ENCODE results near the gene AATF.

DNA sequence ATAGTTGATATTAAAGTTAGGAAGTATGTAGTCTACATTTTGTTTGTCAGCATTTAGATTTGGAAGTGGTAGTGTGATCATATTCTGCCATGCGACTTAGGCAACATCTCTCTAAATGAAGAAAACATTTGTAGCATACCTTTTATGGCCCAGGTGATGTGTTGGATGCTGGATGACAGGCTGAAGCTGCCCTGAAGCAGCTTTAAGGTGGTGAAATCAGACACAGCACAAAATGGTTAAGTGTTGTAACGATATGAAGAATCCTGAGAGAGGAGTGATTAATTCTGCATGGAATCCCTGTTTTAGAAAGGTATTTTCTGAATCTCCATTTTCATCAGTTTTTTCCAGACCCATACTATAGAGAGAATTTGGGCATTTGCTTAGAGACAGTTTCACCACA is 28.3 kb downstream of the AATF start:
- TF ChIP-seq, protein P1, sequence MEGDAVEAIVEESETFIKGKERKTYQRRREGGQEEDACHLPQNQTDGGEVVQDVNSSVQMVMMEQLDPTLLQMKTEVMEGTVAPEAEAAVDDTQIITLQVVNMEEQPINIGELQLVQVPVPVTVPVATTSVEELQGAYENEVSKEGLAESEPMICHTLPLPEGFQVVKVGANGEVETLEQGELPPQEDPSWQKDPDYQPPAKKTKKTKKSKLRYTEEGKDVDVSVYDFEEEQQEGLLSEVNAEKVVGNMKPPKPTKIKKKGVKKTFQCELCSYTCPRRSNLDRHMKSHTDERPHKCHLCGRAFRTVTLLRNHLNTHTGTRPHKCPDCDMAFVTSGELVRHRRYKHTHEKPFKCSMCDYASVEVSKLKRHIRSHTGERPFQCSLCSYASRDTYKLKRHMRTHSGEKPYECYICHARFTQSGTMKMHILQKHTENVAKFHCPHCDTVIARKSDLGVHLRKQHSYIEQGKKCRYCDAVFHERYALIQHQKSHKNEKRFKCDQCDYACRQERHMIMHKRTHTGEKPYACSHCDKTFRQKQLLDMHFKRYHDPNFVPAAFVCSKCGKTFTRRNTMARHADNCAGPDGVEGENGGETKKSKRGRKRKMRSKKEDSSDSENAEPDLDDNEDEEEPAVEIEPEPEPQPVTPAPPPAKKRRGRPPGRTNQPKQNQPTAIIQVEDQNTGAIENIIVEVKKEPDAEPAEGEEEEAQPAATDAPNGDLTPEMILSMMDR (IDR thresholded peaks at IDR 0.05 in 8 of 11, conservative IDR thresholded peaks at IDR 0.05 in 3 of 11) = no peak
- TF ChIP-seq POLR2AphosphoS5 (IDR thresholded peaks at IDR 0.05) (no peak), POLR2A (IDR thresholded peaks at IDR 0.05) (no peak)
